Right kidney (tissue), 1 donor: Measurements from ENCODE around the gene FN3KRP.

Source experiments
- DNase-seq: peaks from one replicate; pipeline ENCODE4 v3.0.0-alpha.2; 2016

FN3KRP gene

GRCh38 chr17:82776454-82776853, 59.9 kb downstream of the FN3KRP start:
- DNase-seq, result no peak
